Measurements from ENCODE around the gene SHC3.

GRCh38 chr9:89078421-89078820 is 100.2 kb downstream of the SHC3 start:
- TF ChIP-seq CTCF (IDR thresholded peaks at IDR 0.05): no peak
- TF ChIP-seq POLR2A (IDR thresholded peaks at IDR 0.05): no peak
